GM21717 (cell line): ENCODE results near the gene NELFA.

ENCODE experiments used
- ATAC-seq: cut with Tn5 transposase; IDR thresholded peaks from one replicate; pipeline ENCODE4 v1.9.1; 2021; ENCODE audit warnings: mild to moderate bottlenecking, moderate library complexity; ENCODE audit not compliant: unreplicated experiment

NELFA gene

GRCh38 chr4:2008921-2009650 is at the start of gene NELFA:
Gene NELFA, minus strand, starts transcription at chr4:2008974. Its CDS starts 15 bp downstream, at chr4:2008959.
- ATAC-seq: peak; percentile 74

- no peak for ATAC-seq
Measured at GRCh38 chr4:2057382-2058065, 48.8 kb upstream of the NELFA start.

GRCh38 chr4:2054217-2054616 is 45.4 kb upstream of the NELFA start:
- no peak for ATAC-seq

GRCh38 chr4:2051086-2051485 is 42.3 kb upstream of the NELFA start:
- no peak for ATAC-seq

GRCh38 chr4:2049811-2050210 is 41.0 kb upstream of the NELFA start:
- ATAC-seq: no peak

GRCh38 chr4:2049381-2049780 is 40.6 kb upstream of the NELFA start:
- no peak for ATAC-seq

- no peak for ATAC-seq
Measured at GRCh38 chr4:2048831-2049230, 40.1 kb upstream of the NELFA start.

- no peak for ATAC-seq
Measured at GRCh38 chr4:2047781-2048581, 39.2 kb upstream of the NELFA start.

- ATAC-seq: no peak
Measured at GRCh38 chr4:2047031-2047660, 38.4 kb upstream of the NELFA start.

GRCh38 chr4:2046031-2046961 is 37.5 kb upstream of the NELFA start:
- ATAC-seq: no peak

- ATAC-seq: no peak
Measured at GRCh38 chr4:2045518-2045951, 36.8 kb upstream of the NELFA start.

- ATAC-seq: no peak
Measured at GRCh38 chr4:2044542-2045517, 36.1 kb upstream of the NELFA start.

GRCh38 chr4:2044119-2044485 is 35.3 kb upstream of the NELFA start:
- ATAC-seq: no peak

GRCh38 chr4:2043396-2044118 is 34.8 kb upstream of the NELFA start:
- ATAC-seq: no peak

GRCh38 chr4:2042947-2043395 is 34.2 kb upstream of the NELFA start:
- ATAC-seq: no peak

GRCh38 chr4:2042204-2042946 is 33.6 kb upstream of the NELFA start:
- peak; percentile 26 for ATAC-seq
